ENCODE data around the gene FAAP100.

DNA sequence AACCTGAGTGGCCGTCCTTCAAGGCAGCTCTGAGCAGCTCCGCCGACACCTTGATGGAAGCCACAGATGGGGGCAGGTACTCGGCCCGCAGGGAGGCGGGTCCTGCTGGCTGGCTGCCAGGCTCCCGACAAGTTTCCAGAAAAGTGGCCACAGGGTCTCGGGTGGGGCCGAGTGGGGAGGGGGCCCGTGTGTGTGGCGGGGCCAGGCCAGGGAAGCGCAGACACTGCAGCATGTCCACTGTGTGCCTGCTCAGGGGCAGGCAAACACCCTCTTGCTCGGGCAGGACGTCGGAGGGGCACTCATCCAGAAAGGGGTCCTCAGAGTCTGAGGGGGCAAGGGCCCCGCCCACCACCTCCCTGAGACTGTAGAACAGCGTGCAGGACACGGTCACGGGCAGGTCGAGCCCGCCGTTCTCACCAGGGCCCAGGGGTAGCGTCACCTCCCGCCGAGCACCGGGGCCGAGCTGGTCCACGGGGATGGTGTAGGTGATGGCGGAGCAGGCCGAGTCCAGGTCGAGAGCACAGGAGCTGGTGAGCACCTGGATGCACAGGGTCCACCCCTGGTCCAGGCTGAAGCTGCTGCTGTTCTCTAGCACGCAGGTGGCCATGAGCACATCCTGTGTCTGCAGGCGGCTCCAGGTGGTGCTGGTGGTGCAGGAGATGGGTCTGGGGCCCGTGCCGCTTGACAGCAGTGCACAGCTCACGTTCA is 5.1 kb downstream of the FAAP100 start:
- TF ChIP-seq, protein P1, sequence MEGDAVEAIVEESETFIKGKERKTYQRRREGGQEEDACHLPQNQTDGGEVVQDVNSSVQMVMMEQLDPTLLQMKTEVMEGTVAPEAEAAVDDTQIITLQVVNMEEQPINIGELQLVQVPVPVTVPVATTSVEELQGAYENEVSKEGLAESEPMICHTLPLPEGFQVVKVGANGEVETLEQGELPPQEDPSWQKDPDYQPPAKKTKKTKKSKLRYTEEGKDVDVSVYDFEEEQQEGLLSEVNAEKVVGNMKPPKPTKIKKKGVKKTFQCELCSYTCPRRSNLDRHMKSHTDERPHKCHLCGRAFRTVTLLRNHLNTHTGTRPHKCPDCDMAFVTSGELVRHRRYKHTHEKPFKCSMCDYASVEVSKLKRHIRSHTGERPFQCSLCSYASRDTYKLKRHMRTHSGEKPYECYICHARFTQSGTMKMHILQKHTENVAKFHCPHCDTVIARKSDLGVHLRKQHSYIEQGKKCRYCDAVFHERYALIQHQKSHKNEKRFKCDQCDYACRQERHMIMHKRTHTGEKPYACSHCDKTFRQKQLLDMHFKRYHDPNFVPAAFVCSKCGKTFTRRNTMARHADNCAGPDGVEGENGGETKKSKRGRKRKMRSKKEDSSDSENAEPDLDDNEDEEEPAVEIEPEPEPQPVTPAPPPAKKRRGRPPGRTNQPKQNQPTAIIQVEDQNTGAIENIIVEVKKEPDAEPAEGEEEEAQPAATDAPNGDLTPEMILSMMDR (IDR thresholded peaks at IDR 0.05; ENCODE audit: poor library complexity), result no peak
- TF ChIP-seq EZH2 (IDR thresholded peaks at IDR 0.05; ENCODE audit: borderline replicate concordance), result no peak
- no peak for TF ChIP-seq EZH2phosphoT487 (IDR thresholded peaks at IDR 0.05; ENCODE audit: low read depth, severe bottlenecking, unreplicated experiment)

All from hepatocyte (in vitro differentiated cells).